GM18868 (cell line): ENCODE results near the gene SAMM50.
"Not testable (repeated sequence)": the region's sequence is repeated elsewhere in the genome, so short reads cannot be mapped to it uniquely, and the experiment has no call there.

Experiments
- ATAC-seq: cut with Tn5 transposase; IDR thresholded peaks from one replicate; pipeline ENCODE4 v1.9.1; 2021; ENCODE audit warnings: mild to moderate bottlenecking, moderate library complexity; ENCODE audit not compliant: unreplicated experiment

Gene SAMM50

GRCh38 chr22:43999378-43999777, 44.1 kb downstream of the SAMM50 start:
- no peak for ATAC-seq

GRCh38 chr22:44000123-44000522, 44.9 kb downstream of the SAMM50 start:
- no peak for ATAC-seq

- no peak for ATAC-seq
Observed at GRCh38 chr22:44001521-44001920, 46.3 kb downstream of the SAMM50 start.

DNA sequence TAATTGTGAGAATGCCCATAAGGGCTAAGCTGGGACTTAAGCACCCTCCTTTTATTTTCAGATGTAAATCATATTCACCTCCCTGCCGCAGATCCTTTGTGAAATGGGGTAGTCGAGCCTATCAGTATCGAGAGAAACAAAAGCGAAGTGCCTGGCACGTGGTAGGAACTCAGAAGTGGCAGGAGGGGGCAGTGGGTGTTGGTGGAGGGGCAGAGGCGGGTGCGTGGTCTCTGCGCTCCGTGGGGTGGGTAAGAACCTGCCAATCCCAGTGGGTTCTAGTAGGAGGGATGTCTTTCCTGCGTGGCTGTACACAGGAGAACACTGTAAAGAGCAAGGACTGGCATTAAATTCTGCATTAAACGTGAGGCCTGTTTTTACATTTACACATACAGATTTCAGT, 47.1 kb downstream of the SAMM50 start:
- ATAC-seq: no peak

GRCh38 chr22:44002997-44003396, 47.8 kb downstream of the SAMM50 start:
- no peak for ATAC-seq

DNA sequence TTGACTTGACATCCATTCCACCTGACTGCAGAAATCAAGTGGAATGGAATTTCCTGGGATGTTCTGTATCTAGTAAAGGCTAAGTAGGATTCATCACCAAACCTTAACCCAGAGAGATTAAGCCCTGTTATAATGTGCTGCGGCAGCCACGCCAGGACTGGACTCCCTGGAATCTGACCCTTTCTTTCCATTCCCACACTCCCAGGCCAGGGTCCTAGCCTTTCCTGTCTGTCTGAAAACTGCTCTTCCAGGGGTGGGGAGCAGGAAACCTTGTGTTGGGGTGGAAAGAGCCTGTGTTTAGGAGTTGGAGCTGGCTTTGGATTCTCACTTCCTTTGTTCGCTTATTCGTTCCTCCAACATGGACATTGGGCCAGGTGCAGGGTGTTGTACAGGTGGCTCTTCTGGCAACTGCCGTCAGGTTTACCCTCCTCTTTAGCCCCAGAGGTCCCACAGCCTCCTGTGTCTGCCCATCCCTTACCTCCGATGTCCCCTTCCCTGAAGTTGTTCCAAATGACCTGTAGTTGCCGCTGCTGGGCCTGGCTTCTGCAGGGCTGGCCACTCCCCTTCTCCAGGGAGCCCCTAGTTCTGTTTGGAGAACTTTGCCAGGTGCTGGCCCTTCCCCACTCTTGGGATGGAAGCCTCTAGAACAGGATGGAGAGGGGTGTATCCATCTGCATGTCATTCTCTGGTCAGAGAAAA, 48.3 kb downstream of the SAMM50 start:
- no peak for ATAC-seq

DNA sequence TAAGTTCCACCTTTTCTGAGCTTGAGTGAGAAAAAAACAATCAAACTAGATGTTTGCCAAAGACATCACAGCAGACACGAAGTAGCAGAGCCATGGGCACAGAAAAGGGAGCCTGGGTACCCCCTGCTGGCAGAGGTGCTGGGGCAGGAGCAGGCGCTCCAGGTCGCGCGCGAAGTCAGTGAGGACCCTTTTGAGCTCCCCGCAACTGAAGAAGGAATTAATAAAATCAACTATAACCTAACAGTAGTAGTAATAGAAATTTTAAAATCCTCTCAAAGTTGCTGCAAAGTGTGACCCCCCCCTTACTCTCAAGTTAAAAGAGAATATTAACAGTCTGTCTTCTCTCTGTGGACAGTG, 48.8 kb downstream of the SAMM50 start:
- ATAC-seq: no peak

- no peak for ATAC-seq
Observed at GRCh38 chr22:44005524-44005923, 50.3 kb downstream of the SAMM50 start.

DNA sequence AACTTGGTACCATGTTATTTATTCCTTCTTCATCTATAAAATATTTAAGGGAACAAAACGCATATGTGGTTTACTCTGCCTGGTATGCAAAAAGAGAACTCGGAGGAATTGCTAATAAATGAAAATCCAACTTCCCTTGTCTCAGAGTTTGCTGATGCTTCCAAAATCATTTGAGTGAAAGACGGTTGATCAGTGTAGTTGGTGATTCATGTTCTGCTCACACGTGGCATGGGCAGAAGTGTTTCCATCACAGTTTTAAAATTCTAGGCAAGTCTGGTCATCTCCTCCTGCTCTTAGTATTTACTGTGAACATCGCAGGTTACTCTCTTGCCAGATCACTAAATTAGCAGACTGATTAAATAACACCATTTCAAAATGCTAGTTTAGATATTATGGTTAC, 56.9 kb downstream of the SAMM50 start:
- ATAC-seq: no peak

DNA sequence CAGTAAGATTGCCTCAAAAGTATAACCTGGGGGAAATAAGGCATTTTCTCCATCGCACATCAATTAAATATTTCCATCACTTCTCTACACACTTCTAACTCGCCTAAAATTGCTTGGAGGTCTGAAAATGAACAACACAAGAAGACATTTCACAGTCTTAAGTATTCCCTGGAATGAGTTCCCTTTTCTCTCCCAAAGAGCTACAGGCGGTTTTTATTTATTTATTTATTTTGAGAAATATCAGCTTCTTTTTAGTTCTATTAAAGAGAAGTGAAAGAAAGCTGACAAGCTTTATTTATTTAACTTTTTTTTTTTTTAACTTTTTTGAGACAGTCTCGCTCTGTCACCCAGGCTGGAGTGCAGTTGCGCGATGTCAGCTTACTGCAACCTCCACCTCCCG, 57.3 kb downstream of the SAMM50 start:
- no peak for ATAC-seq

- ATAC-seq: no peak
Observed at GRCh38 chr22:44014241-44014640, 59.0 kb downstream of the SAMM50 start.

DNA sequence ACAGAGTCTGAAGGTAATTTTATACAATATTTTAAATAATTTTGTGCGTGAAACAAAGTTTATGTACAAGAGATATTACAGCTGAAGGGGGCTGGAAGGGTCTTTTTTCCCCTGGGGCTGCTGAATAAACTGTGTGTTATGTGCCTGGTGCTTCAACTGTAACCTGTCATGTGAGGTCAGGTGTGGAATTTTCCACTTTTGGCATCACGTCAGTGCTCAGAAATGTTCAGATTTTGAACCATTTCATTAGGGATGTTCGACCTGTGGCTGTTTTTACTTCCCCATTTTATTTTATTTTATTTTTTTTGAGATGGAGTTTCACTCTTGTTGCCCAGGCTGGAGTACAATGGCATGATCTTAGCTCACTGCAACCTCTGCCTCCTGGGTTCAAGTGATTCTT, 61.3 kb downstream of the SAMM50 start:
- ATAC-seq: not testable (repeated sequence)

GRCh38 chr22:44018594-44018993, 63.4 kb downstream of the SAMM50 start:
- no peak for ATAC-seq

DNA sequence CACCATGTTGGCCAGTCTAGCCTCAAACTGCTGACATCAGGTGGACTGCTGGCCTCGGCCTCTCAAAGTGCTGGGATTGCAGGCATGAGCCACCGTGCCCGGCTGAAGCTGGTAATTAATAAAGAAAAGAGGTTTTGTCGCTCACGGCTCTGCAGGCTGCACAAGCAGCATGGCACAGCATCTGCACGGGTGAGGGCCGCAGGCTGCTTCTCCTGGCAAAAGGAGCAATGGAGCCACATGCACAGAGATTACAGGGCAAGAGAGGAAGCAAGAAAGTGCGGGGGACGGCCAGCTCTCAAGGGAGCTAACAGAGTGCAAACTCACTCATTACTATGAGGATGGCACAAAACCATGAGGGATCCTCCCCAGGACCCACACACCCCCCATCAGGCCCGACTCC, 64.2 kb downstream of the SAMM50 start:
- ATAC-seq: no peak

GRCh38 chr22:44019846-44020245, 64.6 kb downstream of the SAMM50 start:
- ATAC-seq: no peak

- ATAC-seq: no peak
Observed at GRCh38 chr22:44020981-44021380, 65.7 kb downstream of the SAMM50 start.

- ATAC-seq: no peak
Observed at GRCh38 chr22:44023404-44024287, 68.4 kb downstream of the SAMM50 start.

GRCh38 chr22:44024288-44024921, 69.2 kb downstream of the SAMM50 start, which contains the start of gene PARVB:
Gene PARVB, plus strand, starts transcription at chr22:44024302. Its CDS starts 38 bp downstream, at chr22:44024340.
- ATAC-seq: no peak

- ATAC-seq: peak; percentile 47
Observed at GRCh38 chr22:44025171-44026065, 70.2 kb downstream of the SAMM50 start.

DNA sequence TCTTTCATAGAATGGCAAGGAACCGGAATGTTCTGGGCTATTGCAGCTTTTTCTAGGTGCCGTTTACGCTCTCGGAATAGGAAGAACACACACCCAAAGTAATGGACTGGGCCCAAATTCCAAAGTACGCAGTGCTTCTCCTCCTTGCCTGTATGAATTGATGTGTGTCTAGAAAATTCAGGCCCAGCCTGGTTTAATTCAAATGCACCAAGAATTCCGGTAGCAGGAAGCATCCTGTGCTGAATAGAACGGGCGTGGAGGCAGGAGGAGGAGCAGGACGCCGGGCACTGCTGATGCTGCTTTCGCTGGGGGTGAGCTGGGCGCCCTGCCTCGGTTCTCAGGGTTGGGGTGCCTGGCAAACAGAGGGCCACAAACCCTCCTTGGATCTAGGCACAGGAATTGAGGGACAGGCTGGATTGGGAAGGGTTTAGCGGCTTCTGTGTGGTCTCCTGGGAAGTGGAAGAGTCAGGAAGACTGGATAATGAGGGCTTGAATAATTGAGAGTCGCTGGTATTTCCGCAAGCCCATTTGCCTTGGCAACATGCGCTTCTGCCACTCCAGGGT, 70.9 kb downstream of the SAMM50 start:
- ATAC-seq: no peak
